Endometrium (tissue), 2 donors: ENCODE results near the gene RALB.

ENCODE experiments used
- FAIRE-seq: peaks from 2 replicates; lab custom pipeline; 2012; peaks lifted over from hg19 to GRCh38; lab: Jason Lieb, UNC
- donor health status: control.
- donor health status: control.

RALB gene

GRCh38 chr2:120252225-120253020 lies at the start of gene RALB:
Gene RALB, plus strand, starts transcription at chr2:120252852. Its CDS starts 25,813 bp downstream, at chr2:120278665.
- peak; percentile 92 for FAIRE-seq

DNA sequence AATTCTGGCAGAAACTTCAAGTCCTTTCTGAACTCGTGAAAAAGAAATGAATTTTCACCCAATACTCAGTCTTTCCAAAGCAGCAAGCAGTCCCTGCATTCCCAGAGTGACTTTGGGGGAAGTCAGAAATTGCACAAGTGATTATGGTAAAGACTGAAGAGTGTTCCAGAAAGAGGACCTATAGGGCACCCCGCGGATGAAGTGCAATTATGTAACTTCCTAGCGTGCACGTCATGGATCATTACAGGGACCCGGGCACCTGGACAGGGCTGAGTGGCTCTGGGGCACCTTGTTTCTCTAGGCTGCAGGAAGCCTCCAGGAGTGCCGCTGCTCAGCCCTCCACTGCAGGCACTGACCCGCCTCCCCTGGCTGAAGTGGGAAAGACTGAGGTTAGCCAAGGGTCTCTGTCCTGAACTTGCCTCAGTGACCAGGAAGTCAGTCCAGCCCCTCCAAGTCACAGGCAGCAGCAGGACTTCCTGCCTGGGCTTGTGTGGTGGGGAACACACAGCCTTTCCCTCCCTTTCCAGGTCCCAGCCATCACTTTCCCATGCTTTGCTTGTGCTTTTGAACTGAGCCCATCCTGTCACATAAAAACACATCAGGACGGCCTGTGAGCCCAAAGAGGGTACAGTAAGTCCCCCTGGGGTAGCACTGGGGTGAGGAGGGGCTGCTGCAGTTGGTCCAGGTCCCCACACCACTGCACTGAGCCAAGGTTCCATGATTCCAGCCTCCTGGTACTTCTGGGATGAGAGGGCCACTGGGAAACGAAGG lies 49.2 kb upstream of the RALB start:
- no peak for FAIRE-seq

DNA sequence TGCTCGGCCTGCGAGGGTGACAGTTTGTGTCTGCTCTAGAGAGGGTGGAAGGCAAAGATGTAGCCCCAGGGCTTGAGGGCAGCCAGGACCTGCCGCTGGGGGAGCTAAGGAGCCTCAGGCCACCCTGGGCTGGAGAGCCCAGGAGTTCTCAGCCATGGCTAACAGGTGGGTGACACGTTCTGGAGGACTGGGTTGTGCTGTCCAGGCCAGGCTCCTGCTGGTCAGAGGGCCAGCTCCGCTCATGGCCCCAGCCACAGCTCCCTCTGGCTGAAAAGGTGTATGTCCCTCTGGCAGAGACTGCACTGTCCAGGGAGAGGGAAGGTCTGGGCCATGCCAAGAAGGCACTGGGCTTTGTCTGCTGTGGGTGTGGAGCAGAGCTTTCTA lies 48.6 kb upstream of the RALB start:
- FAIRE-seq: no peak

GRCh38 chr2:120204417-120204816 lies 48.2 kb upstream of the RALB start:
- no peak for FAIRE-seq

DNA sequence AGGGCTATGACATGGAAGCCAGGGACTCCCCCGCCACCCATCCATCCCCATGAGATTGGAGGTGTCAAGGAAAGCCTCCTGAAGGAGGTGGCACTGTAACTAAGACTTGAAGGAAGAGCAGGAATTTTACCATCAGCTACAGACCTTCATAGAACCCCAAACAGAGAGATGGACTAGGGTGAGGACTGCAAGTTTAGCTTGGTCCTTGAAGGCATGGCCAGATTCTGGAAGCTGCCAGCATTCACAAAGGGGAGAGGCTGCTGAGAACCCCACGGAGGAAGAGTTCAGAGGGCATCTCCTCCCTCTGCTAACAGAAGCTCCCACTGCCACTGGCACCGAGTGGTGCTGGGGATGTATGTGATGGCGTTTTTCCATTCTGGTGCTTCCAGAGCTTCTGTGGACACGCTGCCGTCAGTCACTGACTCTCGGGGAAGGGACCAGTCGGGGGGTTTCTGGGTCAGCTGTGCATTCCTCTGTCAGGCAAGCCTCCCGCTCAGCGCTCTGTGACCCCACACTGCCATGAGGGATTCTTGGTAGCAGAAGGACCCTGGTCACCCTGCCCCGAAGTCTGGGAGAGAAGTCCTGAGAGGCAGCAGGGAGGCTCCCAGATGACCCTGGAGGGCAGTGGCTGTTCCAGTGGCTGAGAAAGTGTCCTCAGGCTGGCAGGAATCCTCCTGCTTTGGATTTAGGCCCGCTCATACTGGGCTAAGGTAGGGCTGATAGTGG lies 47.5 kb upstream of the RALB start:
- no peak for FAIRE-seq

DNA sequence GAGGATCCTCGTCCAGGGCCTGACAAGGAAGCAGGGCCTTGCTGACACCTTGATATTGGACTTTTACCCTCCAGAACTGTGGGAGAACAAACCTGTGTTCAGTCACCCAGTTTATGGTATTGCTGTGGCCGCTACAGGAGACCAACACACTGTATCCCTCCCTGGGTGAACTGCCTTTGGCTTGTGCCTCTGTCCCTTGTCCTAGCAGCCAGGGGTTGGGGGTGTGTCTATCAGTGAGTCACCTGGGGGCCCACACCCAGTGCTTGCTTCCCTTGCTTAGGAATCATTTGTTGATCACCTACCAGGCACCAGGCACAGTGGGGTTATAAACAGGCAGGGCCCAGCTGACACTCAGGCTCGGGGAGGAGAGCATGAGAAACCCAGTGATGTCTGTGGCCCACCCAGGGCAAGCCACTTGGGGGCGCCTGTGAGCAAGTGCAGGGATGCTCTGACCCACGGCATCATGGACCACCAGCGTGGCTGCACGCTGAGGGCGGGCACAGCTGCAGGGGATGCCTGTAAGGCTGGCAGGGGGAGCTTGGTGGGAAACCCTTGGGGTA lies 46.5 kb upstream of the RALB start:
- FAIRE-seq: no peak

GRCh38 chr2:120208381-120209353 lies 44.0 kb upstream of the RALB start:
- FAIRE-seq: no peak

GRCh38 chr2:120209427-120210269 lies 43.0 kb upstream of the RALB start:
- FAIRE-seq: no peak

GRCh38 chr2:120210270-120210693 lies 42.4 kb upstream of the RALB start:
- no peak for FAIRE-seq

- FAIRE-seq: no peak
These were observed 34.5 kb upstream of the RALB start for GRCh38 chr2:120218181-120218580.

- FAIRE-seq: no peak
These were observed 33.4 kb upstream of the RALB start for GRCh38 chr2:120219291-120219690.

DNA sequence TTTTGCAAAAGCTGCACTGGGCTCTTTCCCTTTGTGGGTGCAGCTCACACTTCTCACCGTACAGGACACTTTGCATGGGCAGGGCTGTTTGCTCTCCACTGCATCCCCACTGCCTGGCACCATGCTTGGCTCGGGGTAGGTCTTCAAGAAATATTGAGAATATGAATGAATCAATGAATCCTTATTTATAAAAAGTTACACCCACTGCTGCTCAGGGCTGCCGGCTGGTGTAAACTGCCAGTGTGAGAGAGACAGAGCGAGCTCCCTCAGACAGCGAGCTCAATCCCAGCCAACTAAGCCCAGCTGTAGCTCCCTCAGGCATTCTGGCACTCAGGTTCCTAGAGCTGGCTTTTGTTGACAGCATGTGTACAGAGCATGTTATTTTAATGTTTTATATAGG lies 32.9 kb upstream of the RALB start:
- no peak for FAIRE-seq

DNA sequence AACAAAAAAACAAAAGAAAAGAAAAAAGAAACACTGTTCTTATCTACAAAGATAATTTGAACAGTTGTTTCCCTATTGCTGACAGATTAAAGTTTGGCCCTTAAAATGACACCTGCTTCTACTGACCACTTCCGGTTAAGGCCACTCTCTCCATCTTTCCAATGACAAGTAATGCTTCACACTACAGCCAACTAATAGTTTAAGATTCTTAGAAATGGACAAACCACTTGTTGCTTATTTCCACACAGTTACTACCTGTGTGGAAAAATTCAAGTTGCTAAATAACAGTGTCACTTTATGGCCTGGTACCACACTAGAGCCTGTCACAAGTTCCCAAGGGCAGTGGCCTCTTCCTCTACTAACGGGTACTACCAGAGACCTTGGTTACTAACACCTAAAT lies 31.9 kb upstream of the RALB start:
- FAIRE-seq: no peak

GRCh38 chr2:120221616-120222015 lies 31.0 kb upstream of the RALB start:
- no peak for FAIRE-seq

DNA sequence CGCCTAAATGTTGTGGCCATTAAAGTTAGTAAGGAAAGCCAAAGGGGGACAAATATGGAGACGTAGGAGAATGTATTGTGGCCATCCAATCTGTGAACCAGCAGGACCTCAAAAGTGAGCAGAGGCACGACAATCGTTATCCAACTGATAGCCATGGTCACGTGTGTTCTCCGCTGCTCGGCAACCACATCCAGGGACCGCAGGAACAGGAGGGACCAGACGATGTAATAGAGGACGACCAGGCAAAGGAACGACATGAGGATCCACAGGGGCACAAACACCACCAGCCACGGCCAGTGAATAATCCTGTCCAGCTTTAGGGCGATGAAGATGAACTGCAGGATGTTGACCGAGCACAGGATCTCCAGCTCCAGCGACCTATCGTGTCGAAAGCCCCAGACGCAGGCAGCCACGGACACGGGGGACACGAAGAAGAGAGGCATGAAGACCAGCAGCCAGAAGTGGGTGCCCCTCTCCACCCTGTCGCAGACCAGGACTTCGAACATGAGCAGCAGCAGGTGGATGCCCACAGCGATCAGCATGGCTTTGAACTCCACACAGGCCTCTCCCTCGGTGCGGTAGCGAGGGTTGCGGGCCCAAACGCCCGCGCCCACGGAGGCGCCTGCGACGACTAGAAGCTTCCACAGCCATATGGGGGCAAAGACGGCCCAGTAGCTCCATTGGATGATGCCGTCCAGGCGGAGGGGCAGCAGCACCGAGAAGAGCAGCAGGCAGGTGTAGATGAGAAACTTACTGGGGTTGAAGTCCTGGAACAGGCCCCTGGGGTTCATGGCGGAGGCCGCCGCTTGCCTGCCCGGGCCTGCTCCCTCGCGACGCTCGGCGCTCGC lies 30.2 kb upstream of the RALB start:
- no peak for FAIRE-seq

GRCh38 chr2:120223034-120223912 lies 29.4 kb upstream of the RALB start, which contains the start of gene TMEM185B:
Gene TMEM185B, minus strand, starts transcription at chr2:120223400. Its CDS starts 424 bp downstream, at chr2:120222976.
- FAIRE-seq: no peak

DNA sequence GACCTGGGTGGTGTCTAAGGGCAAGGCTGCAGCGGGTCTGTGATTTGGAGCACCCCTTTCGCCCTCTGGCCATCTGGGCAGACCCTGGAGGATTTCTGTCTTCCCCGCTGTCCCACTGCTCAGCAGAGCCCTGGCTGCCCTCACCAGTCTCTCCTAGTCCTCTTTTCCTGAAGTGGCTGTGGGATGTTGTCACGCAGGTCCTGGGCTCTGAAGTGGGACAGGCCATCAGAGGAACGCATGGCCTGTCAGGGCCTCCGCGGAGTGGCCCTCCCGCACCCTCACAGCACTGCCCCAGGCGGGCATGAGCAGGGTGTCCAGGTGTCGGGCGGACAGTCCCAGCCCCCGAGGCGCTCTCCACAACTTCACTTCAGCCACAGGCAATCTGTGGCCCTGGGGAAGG lies 28.4 kb upstream of the RALB start:
- FAIRE-seq: no peak
